NB4 (cell line): ENCODE results near the gene PRDM1.

Experiments used
- POLR2A ChIP-seq: IDR thresholded peaks from 2 replicates; pipeline ENCODE4 v1.6.1; 2011; ENCODE audit warnings: mild to moderate bottlenecking; ENCODE audit not compliant: insufficient read length; ENCODE audit errors: extremely low read depth
- TF ChIP-seq, protein P1 (sequence below): IDR thresholded peaks from one replicate; pipeline ENCODE4 v1.5.1; 2012; ENCODE audit warnings: low read depth, low read length

- TF ChIP-seq, protein P1, sequence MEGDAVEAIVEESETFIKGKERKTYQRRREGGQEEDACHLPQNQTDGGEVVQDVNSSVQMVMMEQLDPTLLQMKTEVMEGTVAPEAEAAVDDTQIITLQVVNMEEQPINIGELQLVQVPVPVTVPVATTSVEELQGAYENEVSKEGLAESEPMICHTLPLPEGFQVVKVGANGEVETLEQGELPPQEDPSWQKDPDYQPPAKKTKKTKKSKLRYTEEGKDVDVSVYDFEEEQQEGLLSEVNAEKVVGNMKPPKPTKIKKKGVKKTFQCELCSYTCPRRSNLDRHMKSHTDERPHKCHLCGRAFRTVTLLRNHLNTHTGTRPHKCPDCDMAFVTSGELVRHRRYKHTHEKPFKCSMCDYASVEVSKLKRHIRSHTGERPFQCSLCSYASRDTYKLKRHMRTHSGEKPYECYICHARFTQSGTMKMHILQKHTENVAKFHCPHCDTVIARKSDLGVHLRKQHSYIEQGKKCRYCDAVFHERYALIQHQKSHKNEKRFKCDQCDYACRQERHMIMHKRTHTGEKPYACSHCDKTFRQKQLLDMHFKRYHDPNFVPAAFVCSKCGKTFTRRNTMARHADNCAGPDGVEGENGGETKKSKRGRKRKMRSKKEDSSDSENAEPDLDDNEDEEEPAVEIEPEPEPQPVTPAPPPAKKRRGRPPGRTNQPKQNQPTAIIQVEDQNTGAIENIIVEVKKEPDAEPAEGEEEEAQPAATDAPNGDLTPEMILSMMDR: no peak
- TF ChIP-seq POLR2A: no peak
Measured at GRCh38 chr6:106064756-106065155, 21.4 kb upstream of the PRDM1 start.
